OCI-M2 (cell line): ENCODE data around the gene ARCN1.
"Not testable (repeated sequence)": the region's sequence is repeated elsewhere in the genome, so short reads cannot be mapped to it uniquely, and the experiment has no call there.

Experiments used
- DNase-seq: peaks from one replicate; lab custom pipeline; 2025; ENCODE audit not compliant: unreplicated experiment; lab: John Stamatoyannopoulos, UW

The ARCN1 gene

GRCh38 chr11:118544010-118544646 is 28.1 kb upstream of the ARCN1 start:
- no peak for DNase-seq

- DNase-seq, result no peak
Measured at GRCh38 chr11:118544647-118545010, 27.6 kb upstream of the ARCN1 start.

GRCh38 chr11:118545533-118545932 is 26.7 kb upstream of the ARCN1 start:
- no peak for DNase-seq

- DNase-seq, result no peak
Measured at GRCh38 chr11:118547132-118547531, 25.1 kb upstream of the ARCN1 start.

- DNase-seq, result no peak
Measured at GRCh38 chr11:118552341-118552740, 19.9 kb upstream of the ARCN1 start.

GRCh38 chr11:118560806-118561205 is 11.4 kb upstream of the ARCN1 start:
- no peak for DNase-seq

- no peak for DNase-seq
Measured at GRCh38 chr11:118565051-118565450, 7.2 kb upstream of the ARCN1 start.

- DNase-seq, result no peak
Measured at GRCh38 chr11:118569670-118570069, 2.5 kb upstream of the ARCN1 start.

GRCh38 chr11:118570787-118571186 is 1.4 kb upstream of the ARCN1 start:
- DNase-seq, result no peak

GRCh38 chr11:118571701-118572060 is 528 bp upstream of the ARCN1 start:
- DNase-seq, result not testable (repeated sequence)

GRCh38 chr11:118572981-118573550 is 857 bp downstream of the ARCN1 start:
- DNase-seq, result no peak

GRCh38 chr11:118574636-118575035 is 2.4 kb downstream of the ARCN1 start:
- no peak for DNase-seq

- not testable (repeated sequence) for DNase-seq
Measured at GRCh38 chr11:118577995-118578394, 5.8 kb downstream of the ARCN1 start.

- DNase-seq, result no peak
Measured at GRCh38 chr11:118581057-118581456, 8.8 kb downstream of the ARCN1 start.

- DNase-seq, result no peak
Measured at GRCh38 chr11:118587952-118588351, 15.7 kb downstream of the ARCN1 start.

- DNase-seq, result no peak
Measured at GRCh38 chr11:118592616-118593367, 20.6 kb downstream of the ARCN1 start.

GRCh38 chr11:118594984-118595383 is 22.8 kb downstream of the ARCN1 start:
- DNase-seq, result not testable (repeated sequence)

- DNase-seq, result no peak
Measured at GRCh38 chr11:118596224-118597146, 24.3 kb downstream of the ARCN1 start.

GRCh38 chr11:118597556-118597955 is 25.3 kb downstream of the ARCN1 start:
- DNase-seq, result no peak

- no peak for DNase-seq
Measured at GRCh38 chr11:118602331-118602730, 30.1 kb downstream of the ARCN1 start.

- DNase-seq, result not testable (repeated sequence)
Measured at GRCh38 chr11:118603709-118604108, 31.5 kb downstream of the ARCN1 start.
